NCI-H446 (cell line): ENCODE data around the gene POU2AF1.
"Not testable (repeated sequence)": the region's sequence is repeated elsewhere in the genome, so short reads cannot be mapped to it uniquely, and the experiment has no call there.

Source experiments
- DNase-seq, 2 experiments: peaks; one replicate each; lab custom pipeline; 2025; lab: John Stamatoyannopoulos, UW

Gene POU2AF1

GRCh38 chr11:111409915-111410314 is 30.8 kb upstream of the POU2AF1 start:
- no peak for DNase-seq

GRCh38 chr11:111408789-111409727 is 30.0 kb upstream of the POU2AF1 start:
- peak in 1 of 2 experiments; percentile 48 for DNase-seq

GRCh38 chr11:111407652-111408051 is 28.6 kb upstream of the POU2AF1 start:
- no peak for DNase-seq

- DNase-seq = no peak
Observed at GRCh38 chr11:111406589-111406988, 27.5 kb upstream of the POU2AF1 start.

- no peak for DNase-seq
Observed at GRCh38 chr11:111406091-111406490, 27.0 kb upstream of the POU2AF1 start.

- no peak for DNase-seq
Observed at GRCh38 chr11:111405551-111405950, 26.5 kb upstream of the POU2AF1 start.

GRCh38 chr11:111403051-111403726 is 24.1 kb upstream of the POU2AF1 start:
- peak; percentile 57 to 81 for DNase-seq

- peak; percentile 92 to 97 for DNase-seq
Observed at GRCh38 chr11:111402411-111402810, 23.3 kb upstream of the POU2AF1 start.

GRCh38 chr11:111401957-111402356 is 22.9 kb upstream of the POU2AF1 start:
- DNase-seq = not testable (repeated sequence)

GRCh38 chr11:111400595-111400994 is 21.5 kb upstream of the POU2AF1 start:
- DNase-seq = no peak

- no peak for DNase-seq
Observed at GRCh38 chr11:111399187-111400031, 20.3 kb upstream of the POU2AF1 start.

- no peak for DNase-seq
Observed at GRCh38 chr11:111397034-111397433, 18.0 kb upstream of the POU2AF1 start.

- DNase-seq = no peak
Observed at GRCh38 chr11:111395749-111396148, 16.7 kb upstream of the POU2AF1 start.

GRCh38 chr11:111395081-111395480 is 16.0 kb upstream of the POU2AF1 start:
- DNase-seq = no peak

- DNase-seq = not testable (repeated sequence)
Observed at GRCh38 chr11:111394147-111394546, 15.1 kb upstream of the POU2AF1 start.

- no peak for DNase-seq
Observed at GRCh38 chr11:111393585-111393984, 14.5 kb upstream of the POU2AF1 start.

GRCh38 chr11:111393096-111393495 is 14.0 kb upstream of the POU2AF1 start:
- DNase-seq = no peak

GRCh38 chr11:111392552-111392951 is 13.5 kb upstream of the POU2AF1 start:
- DNase-seq = no peak

GRCh38 chr11:111391328-111392124 is 12.5 kb upstream of the POU2AF1 start:
- DNase-seq = peak; percentile 32 to 78

GRCh38 chr11:111388842-111389241 is 9.8 kb upstream of the POU2AF1 start:
- peak in 1 of 2 experiments; percentile 26 for DNase-seq

- DNase-seq = no peak
Observed at GRCh38 chr11:111388420-111388819, 9.3 kb upstream of the POU2AF1 start.
